HG02973 (cell line): ENCODE data around the gene ERN1.
A peak's percentile ranks its signal among the peaks of the same experiment; 100 is the strongest.

ENCODE experiments used
- ATAC-seq: cut with Tn5 transposase; IDR thresholded peaks from one replicate; pipeline ENCODE4 v1.9.1; 2021; ENCODE audit warnings: moderate library complexity; ENCODE audit not compliant: unreplicated experiment

ERN1 gene

DNA sequence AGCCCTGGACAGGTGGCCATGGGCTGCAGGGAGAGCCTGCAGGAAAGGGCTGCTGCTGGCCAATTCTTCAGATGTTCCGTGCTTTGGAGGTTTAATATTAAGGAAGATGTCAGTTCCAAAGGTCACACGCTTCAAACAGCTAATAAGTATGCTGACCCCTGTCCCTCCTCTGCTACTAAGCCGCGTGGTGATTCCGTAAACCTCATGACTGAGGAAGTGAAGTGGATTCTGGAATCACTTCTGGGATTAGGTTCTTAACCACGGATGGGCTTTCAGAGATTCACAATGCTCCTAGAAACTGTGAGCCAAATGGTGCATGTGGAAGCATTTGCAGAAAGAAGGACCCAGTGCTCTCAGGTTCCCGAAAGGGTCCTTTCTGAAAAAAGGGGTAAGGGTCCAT lies 28.5 kb upstream of the ERN1 start:
- ATAC-seq, result no peak

DNA sequence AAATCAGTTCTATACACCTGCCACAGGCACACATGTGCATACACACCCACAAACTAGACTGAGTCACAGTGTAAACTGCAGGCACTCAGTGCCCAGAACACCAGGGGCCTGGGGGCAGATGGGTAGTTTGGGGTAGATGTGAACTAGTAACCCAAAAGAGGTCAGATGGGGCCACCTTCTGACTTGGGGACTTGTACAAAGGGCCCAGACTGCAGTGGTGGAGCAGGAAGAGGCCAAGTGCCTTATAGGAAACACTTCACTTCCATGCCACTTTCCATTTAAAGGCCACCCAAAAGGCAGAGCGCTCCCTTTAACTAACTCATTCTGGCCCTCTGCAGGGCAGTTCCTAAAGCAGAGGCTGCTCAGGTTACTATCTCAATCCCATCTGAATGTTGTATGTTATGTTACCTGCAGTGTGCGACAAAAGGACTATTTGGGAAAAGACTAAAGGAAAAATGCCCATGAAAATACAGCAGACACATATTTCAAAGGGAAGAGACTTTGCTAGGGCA lies 27.8 kb upstream of the ERN1 start:
- ATAC-seq, result no peak

DNA sequence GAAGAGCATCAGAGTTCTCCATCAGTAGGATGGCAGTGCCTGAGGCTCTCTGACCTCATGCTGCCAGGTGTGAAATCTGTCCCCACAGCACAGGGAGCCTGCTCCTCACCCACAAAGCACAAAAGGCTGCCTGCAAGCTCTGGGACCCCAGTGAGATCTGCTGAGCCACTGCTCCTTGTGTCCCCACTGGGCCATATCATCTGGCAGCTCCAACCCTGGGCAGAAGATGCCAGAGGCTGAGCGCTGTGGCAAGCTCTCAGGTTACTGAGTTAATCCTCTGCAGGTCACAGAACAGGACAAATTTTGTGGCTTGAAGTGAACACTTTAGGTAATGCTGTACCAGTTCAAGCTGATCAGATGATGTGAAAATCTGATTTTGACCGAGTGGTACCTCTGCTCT lies 26.7 kb upstream of the ERN1 start:
- no peak for ATAC-seq

DNA sequence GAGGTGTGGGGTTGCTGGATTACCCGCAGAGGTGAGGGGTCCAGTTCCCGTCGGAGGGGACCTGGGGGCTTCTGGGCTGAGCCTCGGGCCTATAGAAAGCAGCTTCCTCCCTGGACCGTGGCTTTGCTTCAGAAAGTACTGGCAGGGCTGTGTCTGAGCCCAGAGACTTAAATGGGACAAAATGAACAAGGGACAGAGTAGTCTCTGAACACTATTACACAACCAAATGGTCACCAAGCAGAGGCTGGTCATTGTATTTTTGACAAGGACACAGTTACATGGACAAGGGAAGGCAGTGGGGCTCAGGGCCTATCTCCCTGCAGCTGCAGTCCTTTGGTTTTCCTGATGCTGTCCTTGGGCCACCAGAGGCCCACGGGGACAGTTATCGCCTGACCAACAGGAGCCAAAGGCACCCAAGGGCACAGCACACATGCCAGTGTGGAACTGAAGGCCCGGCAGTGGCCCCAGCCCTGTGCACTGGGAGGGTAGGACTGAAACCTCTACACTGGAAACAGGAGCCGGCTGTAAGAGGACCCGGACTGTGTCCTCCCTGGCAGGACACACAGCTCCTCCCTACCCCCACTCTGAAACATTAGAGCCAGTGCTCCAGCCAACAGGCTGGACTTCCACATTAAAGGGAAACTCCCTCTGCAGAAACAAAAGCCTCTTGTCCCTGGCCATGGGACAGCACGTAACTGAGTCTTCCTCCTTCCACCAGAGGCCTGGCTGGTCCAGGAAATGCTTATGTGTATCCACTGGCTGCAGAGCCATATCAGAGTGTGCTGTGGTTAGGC lies 26.0 kb upstream of the ERN1 start:
- ATAC-seq, result no peak

DNA sequence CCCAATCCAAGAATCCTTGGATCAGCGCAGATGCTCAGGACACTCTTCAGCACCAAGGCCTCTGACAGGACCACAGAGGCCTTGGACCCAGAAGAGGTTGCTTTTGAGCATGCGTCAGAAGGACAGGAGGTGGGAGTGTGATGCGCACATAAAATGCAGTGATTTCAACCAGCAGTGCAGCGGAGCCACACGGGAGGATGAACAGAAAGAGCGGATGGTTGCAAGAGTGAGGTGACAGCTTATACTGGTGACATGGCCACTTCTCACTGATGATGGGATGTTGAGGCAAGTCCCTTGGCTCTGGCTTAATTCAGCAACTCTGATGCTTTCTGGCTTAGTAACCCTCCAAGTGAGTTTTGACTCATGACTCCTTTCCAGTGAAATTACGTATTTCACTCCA lies 25.2 kb upstream of the ERN1 start:
- ATAC-seq, result no peak

DNA sequence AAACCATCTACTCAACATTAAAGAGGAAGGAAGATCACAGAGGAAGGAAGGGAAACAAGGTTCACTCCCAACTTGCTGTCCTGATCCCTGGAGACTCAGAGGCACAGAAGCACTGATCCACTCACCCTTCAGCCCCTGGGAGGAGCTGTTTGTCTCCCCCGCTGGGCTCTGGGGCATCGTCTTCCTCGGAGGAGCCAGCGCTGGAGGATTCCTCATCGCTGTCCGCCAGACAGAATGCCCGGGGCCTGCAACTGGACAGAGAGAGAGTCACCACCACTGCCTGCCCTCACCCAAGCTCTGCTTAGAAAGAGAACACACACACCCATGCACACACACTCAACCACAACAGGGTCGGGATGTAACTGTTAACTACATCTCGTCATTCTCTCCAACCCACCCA lies 24.8 kb upstream of the ERN1 start:
- ATAC-seq, result no peak

DNA sequence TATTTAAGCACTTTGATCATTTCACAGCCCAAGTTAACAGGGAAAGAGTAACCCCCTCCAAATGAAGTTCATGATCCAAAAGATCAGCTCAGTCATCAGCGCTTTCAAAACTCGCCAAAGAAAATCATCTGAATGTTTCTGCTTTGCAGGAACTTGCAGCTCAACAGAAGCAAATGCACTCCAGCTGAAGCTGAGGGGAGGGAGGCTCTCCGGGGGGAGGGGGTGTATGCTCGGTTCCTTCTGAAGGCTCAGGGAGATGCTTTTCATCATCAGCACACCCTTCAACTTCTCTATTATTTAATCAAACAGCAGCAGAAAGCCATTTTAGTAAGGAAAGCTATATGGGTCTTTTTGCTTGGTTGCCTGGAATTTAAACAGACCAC lies 24.4 kb upstream of the ERN1 start:
- ATAC-seq, result no peak

DNA sequence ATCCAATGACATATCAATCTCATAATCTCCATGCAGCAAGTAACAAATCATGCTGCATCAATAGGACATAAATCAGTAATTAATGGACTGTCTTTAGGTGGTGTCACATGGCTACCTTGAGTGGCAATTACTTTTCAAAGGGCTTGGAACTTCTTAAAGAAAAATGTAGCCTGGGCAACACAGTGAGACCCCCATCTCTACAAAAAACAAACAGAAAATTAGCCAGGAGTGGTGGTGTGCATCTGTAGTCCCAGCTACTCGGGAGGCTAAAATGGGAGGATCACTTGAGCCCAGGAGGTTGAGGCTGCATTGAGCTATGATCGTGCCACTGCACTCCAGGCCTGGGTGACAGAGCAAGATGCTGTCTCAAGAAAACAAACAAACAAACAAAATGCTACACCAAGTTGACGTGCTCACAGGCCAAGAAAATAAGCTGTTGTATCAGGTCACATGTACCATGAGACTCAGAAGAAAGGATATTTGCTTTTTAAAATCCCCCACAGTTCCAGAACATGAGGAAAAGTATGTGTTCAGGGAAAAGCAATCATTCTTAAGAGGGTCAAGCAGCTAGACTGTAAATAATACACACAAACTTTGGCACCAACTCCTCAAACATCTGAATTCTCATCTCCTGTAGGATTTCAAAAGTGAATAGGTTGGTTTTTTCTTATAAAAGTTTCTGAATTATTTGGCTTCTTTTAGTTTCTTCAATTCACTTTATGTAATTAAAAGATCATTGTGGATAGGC lies 23.8 kb upstream of the ERN1 start:
- ATAC-seq, result no peak

DNA sequence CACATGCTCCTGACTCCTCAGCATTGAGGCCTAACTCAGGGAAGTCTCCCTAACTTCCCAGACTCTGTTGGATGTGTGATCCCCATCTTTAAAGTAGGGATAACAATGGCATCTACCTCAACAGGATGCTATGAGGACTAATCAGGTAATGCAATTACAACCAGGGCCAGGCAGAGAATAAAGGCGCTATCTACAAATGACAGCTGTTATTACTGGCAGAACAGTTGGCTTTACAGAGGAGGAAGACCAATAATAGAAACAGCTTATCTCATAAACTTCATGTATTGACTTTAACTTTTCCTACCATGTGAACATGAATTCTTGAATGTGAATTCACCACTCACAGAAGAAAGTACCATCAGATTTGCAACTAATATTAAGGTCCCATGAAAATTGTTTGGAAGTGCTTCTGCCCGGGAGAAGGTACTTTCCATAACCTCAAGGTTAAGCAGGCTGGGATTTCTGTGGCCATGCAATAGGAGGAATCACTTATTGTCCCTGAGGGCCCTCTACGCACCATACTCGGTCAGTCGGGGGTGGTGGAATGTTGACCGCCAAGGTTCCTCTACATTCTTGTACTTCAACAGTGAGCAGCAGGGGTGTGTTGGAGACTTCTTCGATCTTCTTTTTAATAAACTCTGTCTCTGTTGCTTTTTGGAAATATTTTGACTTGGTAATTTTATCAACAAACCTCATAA lies 22.6 kb upstream of the ERN1 start:
- ATAC-seq, result no peak

DNA sequence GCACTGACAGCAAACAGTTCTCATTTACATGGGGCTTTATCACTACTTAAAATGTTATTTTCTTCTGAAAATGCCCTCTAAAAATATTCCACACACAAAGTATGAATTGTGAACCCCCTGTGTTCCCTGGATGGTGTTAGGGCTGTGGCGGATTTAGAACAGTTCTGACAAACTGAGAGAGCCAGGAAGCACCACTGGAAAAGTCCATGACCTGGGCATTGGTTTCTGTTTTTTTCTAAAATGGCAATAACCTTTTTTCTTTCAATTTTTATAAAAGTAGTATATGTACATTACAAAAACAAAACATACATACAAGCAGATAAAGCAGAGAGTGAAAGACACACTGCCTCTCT lies 21.0 kb upstream of the ERN1 start:
- no peak for ATAC-seq

DNA sequence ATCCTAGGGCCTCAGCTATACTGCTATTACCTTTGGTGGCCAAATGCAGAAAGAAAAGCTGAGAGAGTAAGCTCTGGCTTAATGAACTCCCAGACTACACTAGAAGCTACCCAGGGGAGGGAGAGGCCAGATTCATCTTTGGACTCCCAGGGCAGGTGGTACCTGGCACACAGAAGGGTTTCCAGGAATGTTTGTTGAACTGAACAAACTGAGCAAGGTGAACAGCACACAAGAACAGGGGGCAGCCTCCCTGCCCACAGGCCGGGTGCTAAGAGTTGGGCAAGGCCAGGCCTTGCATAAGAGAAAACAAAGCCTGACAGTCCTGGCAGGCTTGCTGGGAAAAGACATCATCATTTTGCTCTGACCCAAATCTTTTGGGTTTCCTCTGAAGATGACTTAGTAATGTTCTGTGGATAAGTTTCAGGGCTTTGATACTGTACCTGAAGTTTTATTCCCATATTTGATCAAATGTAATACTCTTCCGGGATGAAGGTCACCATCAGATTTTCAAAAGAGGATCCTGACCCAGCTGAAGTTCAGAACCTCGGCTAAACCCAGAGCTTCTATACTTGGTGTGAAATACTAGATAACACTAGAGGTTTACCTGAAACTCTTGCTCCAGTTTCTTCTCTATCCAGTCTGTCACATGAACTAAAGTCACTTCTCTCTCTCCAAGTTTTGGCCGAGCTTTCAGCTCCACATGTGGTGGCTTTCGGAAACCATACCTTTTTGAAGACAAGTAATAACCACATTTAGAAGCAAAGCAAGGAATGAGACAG lies 20.5 kb upstream of the ERN1 start:
- ATAC-seq, result no peak

DNA sequence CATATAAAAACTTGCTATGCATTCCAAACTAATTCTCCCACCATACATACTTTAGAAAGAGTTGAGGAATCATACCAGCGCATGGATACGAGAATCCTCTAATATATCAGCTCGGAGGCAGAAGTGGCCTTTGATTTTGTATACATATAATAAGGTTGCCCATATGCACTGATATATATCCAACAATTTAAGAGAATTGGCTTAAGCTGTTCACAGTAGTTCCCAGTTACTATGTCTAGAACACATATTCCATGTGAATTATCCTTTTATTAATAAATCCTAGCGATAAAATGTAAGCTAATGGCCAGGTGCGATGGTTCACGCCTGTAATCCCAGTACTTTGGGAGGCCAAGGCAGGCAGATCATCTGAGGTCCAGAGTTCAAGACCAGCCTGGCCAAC lies 19.3 kb upstream of the ERN1 start:
- ATAC-seq, result no peak

DNA sequence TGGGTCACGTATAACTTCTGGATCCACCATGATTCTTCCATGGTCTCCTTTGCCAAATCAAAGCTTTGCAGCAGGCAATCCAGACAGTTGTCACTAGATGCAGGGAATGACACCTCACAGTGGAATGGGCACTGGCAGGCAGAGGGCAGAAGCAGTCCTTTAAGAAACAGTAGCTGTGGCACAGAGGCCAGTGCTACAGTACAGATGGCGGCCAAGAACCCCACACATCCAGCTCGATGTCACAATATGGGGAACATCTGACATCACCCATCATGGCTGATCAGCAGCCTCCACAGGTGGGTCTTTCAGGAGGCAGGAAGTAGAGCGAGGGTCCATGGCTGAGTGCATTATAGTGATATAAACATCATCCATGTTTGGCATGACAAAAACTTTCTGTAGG lies 18.8 kb upstream of the ERN1 start:
- ATAC-seq, result no peak

DNA sequence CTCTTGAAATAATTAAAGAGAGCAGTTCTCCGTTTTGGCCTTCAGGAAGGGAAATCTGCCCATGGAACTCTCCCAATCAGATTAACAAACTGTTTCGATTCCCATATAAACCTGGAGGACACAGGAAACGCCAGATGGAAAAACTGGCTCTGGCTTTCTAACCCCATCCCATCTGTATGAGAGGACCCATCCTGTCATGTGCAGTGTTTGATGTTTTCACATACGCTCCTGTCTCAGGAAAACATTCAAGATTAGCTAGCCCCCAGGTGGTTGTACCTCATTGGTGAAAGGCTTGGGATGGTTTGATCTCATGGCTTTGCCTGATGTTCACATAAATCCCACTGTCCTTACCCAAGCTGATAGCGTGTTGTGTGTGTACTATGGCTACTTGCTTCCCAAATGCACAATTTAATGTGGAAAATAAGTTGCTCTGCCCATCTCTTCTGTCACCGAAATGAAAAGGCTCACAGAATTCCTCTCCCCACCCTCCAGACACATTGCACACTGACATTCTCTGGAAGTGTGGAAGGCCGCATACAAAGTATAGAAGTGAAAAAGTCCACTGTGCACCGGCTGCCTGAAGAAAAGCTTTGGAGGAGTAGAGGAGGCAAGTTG lies 18.2 kb upstream of the ERN1 start:
- ATAC-seq, result no peak

DNA sequence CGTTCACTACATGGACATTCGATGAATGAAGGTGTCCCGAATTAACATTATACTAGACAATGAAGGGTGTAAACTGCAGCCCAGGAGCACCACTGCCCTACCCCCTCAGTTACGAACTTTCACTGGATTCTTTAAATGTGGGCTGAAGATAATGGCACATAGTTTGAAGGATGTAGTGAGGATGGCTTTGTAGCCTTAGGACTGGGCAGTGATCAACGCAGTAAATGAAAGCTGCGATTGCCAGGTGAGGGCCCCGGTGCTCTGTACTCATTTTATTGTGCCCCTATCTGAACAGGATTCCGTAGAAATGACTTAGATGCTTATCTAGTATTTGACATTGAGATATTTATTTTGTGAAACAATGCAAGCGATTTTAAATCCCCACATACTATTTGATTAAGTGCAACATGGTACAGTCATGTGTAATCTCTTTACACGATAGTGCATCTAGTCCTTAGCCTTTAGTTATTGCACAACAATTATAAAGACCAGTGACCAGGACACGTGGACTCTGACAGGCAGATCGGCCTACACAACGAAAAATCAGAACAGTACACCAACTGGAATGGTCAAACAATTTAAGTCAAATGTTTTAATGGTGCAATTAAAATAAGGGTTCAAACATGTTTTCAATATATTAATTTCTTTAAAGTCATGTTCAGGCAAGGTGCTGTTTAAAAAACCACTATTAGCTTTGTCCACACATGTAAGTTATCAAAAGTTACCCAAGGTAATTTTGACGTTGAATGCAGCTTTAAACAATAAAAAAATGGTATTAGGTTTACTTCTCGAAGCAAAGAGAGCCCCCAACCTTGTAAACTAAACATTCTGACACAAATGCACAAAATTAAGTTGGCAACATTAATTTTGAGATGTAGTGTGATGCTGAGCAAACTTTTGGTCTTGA lies 17.4 kb upstream of the ERN1 start:
- ATAC-seq, result no peak

DNA sequence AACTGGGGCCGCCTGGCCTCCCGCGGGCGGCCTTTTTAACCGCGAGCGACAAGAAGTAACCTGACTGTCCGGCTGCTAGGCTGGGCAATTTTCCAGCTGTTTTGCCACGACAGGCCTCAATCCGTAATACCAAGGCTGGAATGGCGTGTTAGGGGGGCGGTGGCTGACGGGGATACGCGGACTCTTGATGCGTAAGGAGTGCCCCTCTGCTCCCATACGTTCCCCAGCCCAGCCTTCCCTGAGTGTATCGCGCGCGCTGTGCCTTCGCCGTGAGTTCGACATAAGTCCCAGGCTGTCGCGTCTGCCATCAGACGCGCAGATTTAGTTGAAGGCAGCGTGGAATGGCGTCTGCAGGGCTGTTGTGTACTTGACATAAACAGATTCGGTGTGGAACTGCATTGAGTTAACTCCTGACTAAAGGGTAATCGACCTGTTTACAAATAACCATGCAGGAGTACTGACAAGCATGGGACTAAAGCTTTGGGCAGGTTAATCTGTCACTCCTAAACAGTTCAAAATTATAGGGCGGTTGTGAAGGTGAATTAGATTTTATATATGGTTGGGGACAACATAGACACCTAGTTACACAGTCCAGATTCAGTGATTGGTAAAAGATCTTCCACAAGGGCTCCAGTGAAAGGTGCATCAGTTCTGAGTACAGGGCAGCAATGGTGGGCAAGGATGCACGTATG lies 16.6 kb upstream of the ERN1 start:
- ATAC-seq, result peak; percentile 8

DNA sequence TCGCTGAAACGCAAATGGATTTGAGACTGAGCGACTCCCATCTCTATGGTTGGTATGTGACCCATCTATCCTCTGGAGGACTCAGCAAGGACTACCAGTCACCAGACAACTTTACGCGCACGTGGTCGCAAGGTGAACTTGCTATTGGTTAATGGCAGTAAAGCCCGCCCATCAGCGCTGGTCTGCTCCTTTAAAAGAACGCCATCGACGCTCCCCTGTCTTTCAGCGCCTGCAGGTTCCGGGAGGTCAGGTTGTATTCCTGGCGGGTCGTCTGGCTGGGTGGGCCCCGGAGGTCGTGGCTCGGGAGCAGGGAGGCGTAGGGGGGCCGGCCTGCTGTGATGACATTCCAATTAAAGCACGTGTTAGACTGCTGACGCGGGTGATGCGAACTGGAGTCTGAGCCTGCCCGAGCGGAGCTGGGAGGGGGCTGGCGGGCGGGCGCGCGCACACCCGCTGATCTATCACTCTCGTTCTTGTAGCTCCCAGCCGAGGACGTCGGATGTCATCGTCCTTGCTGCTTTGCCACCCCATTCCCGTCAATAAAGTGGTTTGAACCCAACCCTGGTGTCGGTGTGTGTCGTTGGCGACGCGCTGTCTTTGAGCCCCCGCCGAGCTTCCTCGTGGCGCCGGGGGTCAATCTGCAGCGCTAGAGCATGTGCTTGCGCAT lies 15.9 kb upstream of the ERN1 start:
- ATAC-seq, result peak; percentile 88

DNA sequence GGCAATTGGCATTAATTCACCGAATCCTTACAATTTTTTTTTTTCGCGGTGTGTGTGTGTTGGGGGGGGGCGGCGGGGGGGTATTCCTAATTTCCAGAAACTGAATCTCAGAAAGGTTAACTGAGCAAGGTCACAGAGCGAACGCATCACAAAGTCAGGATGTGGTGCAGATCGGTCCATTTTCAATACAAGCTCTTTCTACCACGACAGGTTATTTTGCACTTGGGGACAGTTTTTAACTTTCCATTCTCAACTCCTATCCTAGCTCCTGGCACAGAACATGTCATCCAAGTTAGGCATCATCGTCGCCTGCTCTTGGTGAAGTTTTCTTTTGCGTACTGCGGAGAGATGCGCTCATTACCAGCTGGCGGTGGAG lies 15.4 kb upstream of the ERN1 start:
- ATAC-seq, result no peak

DNA sequence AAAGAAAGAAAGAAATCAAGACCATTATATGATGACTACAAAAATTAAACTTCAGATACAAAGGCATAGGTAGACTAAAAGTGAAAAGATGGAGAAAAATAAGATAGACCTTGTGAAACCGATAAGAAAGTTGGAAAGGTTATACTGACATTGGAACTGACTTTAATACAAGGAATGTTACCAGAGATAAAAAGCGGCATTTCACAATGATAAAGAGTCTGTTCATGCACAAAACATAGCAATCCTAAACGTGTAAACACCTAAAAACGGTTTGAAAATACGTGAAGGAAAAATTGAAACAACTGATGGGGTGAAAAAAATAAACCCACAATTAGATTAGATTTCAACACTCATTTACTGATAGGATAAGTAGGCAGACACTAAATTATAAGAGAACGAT lies 9.6 kb upstream of the ERN1 start:
- ATAC-seq, result no peak
